Breast epithelium (tissue), 3 donors: ENCODE measurements around the gene ELMO1.

Experiments used
- POLR2A ChIP-seq: fragments of 450-650 bp; IDR thresholded peaks from one replicate; pipeline ENCODE4 v1.6.1; 2016; ENCODE audit warnings: antibody characterized with exemption, mild to moderate bottlenecking, moderate library complexity
- TF ChIP-seq, protein P1 (sequence below), 3 donors: fragments of 450-650 bp; IDR thresholded peaks; one replicate each; pipeline ENCODE4 v1.5.1; 2016 to 2017; ENCODE audit warnings: antibody characterized with exemption in 3 of 3, mild to moderate bottlenecking in 3 of 3, moderate library complexity in 3 of 3

DNA sequence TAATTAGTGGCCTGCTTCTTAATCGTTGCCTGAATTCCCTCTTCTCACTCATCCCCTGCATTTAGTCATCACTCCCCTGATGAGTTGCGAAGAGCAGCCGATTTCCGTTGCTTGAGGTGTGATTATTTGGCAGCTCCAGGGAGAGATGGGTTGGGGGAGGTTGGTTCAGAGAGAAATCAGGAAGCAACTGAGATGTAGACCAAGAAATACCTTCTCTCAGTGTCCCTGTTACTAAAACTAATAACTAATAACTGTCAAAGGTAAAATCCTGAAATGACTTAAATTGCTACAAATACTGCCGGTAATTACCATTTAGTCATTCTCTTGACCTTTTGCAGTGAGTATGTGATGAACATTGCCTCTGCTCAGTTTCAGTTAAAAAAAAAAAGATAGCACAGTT lies 76.9 kb downstream of the ELMO1 start:
- TF ChIP-seq, protein P1, sequence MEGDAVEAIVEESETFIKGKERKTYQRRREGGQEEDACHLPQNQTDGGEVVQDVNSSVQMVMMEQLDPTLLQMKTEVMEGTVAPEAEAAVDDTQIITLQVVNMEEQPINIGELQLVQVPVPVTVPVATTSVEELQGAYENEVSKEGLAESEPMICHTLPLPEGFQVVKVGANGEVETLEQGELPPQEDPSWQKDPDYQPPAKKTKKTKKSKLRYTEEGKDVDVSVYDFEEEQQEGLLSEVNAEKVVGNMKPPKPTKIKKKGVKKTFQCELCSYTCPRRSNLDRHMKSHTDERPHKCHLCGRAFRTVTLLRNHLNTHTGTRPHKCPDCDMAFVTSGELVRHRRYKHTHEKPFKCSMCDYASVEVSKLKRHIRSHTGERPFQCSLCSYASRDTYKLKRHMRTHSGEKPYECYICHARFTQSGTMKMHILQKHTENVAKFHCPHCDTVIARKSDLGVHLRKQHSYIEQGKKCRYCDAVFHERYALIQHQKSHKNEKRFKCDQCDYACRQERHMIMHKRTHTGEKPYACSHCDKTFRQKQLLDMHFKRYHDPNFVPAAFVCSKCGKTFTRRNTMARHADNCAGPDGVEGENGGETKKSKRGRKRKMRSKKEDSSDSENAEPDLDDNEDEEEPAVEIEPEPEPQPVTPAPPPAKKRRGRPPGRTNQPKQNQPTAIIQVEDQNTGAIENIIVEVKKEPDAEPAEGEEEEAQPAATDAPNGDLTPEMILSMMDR (IDR thresholded peaks at IDR 0.05): no peak
- no peak for TF ChIP-seq POLR2A
